Activated naive CD4-positive, alpha-beta T cell treated with anti-CD3 and anti-CD28 coated beads, Interleukin-2, amount 10 ng/mL, durations not matched to agents 7 days and 5 days (primary cell): Measurements from ENCODE around the gene IFT20.
"Not testable (repeated sequence)": the region's sequence is repeated elsewhere in the genome, so short reads cannot be mapped to it uniquely, and the experiment has no call there.

Source experiments
- CTCF ChIA-PET: fragments of 350-600 bp; sonication (Branson Sonifier 250); formaldehyde crosslinking; loops from one replicate; lab custom pipeline; 2021; ENCODE audit warnings: antibody characterized with exemption; lab: Charles Lee
- DNase-seq: peaks from one replicate; pipeline ENCODE4 v3.0.0-alpha.2; 2020
- H3K27ac Mint-ChIP-seq: one replicate; pipeline ENCODE4 v1.8.0; 2021; ENCODE audit warnings: mild to moderate bottlenecking, moderate library complexity, mixed read lengths
- H3K27me3 Mint-ChIP-seq: one replicate; pipeline ENCODE4 v1.8.0; 2021; ENCODE audit warnings: mild to moderate bottlenecking, mixed read lengths
- H3K36me3 Mint-ChIP-seq: one replicate; pipeline ENCODE4 v1.8.0; 2021; ENCODE audit warnings: mixed read lengths
- H3K4me1 Mint-ChIP-seq: one replicate; pipeline ENCODE4 v1.8.0; 2021; ENCODE audit warnings: mixed read lengths
- H3K4me3 Mint-ChIP-seq: one replicate; pipeline ENCODE4 v1.8.0; 2021; ENCODE audit warnings: mild to moderate bottlenecking, moderate library complexity, mixed read lengths
- H3K9me3 Mint-ChIP-seq: one replicate; pipeline ENCODE4 v1.8.0; 2021; ENCODE audit warnings: mixed read lengths

IFT20 gene

DNA sequence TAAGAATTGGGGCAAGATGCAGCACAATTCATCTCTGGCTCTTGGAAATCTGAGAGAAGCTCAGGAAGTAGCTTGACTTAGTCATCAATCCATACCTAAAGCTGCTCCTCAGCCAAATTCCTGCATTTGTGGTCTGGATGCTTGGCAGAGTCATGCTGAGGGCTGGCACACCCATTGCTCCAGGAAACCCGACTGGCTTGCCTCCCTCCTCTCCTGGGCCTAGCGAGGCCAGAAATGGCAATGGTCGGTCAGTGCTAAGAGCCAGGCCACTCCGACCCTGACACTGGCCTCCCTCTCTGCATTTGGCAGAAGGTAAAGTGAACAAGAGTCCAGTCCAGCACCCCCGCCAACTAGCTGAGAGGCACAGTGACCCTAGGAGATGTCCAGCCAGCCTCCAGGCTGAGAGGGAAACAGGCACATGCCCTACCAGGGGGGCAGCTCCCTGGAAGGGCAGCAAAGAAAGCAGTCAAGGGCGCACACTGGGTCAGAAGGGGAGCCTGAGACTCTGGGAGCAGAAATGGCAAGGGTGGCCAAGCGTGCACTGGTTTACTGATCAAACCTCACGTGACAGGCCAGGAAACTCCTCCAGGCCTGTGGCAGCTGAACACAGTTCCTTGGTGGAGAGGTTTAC, 12.1 kb upstream of the IFT20 start:
- CTCF ChIA-PET: no interaction called here
- H3K36me3 Mint-ChIP-seq: peaks cover 46% of the 10 kb centered on the region
- H3K4me1 Mint-ChIP-seq: peaks cover 2% of the 10 kb centered on the region
- H3K9me3 Mint-ChIP-seq: no peaks in the 10 kb centered on the region
- no peaks in the 10 kb centered on the region for H3K27me3 Mint-ChIP-seq
- no peak overlapping the region for H3K4me3 Mint-ChIP-seq
- DNase-seq: no peak
- no peak overlapping the region for H3K27ac Mint-ChIP-seq

DNA sequence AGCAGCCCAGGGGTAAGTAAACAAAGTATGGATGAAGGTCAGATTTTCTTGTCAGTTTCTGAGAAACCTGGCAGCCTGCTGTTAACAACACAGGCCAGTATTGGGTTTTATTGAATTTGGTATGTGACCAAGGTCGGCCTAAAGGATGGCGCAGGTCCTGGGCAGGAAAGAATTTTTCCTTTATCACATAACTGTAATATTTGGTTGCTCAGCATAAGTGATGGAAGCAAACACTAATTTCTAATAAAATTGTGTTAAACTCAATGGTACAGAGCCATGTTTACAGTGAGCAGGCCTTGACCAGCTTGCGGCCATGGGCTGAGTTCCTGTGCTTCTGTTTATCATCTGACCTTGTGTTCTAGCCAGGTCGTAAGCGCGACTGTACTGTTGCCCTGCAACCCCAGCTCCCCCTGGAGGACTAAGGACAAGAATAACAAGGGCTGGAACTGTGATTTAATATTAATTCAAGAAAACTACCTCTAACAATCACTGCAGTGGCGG, 11.5 kb upstream of the IFT20 start:
- Mint-ChIP-seq H3K27ac (no peak overlapping the region), H3K4me3 (no peak overlapping the region), H3K9me3 (no peaks in the 10 kb centered on the region), H3K27me3 (no peaks in the 10 kb centered on the region), H3K4me1 (peaks cover 2% of the 10 kb centered on the region), H3K36me3 (peaks cover 47% of the 10 kb centered on the region)
- CTCF ChIA-PET: interaction anchor here (0.8 kb wide), 1 partner anchor 11 kb away, joined by 3 read pairs; the partner anchor contains the start of gene TNFAIP1
- no peak for DNase-seq

GRCh38 chr17:28346199-28346580, 10.9 kb upstream of the IFT20 start:
- Mint-ChIP-seq H3K4me3 (no peak overlapping the region), H3K27me3 (no peaks in the 10 kb centered on the region), H3K4me1 (peaks cover 2% of the 10 kb centered on the region), H3K36me3 (peaks cover 43% of the 10 kb centered on the region), H3K9me3 (no peaks in the 10 kb centered on the region), H3K27ac (no peak overlapping the region)
- CTCF ChIA-PET: interaction anchor here (0.8 kb wide), 1 partner anchor 10 kb away, joined by 3 read pairs; the partner anchor contains the start of gene TNFAIP1
- no peak for DNase-seq

GRCh38 chr17:28345419-28346198, 10.3 kb upstream of the IFT20 start:
- Mint-ChIP-seq H3K36me3 (peaks cover 38% of the 10 kb centered on the region), H3K4me3 (no peak overlapping the region), H3K27ac (no peak overlapping the region), H3K27me3 (no peaks in the 10 kb centered on the region), H3K9me3 (no peaks in the 10 kb centered on the region), H3K4me1 (peaks cover 2% of the 10 kb centered on the region)
- no peak for DNase-seq
- CTCF ChIA-PET: interaction anchor here (0.8 kb wide), 1 partner anchor 10 kb away, joined by 3 read pairs; the partner anchor contains the start of gene TNFAIP1

DNA sequence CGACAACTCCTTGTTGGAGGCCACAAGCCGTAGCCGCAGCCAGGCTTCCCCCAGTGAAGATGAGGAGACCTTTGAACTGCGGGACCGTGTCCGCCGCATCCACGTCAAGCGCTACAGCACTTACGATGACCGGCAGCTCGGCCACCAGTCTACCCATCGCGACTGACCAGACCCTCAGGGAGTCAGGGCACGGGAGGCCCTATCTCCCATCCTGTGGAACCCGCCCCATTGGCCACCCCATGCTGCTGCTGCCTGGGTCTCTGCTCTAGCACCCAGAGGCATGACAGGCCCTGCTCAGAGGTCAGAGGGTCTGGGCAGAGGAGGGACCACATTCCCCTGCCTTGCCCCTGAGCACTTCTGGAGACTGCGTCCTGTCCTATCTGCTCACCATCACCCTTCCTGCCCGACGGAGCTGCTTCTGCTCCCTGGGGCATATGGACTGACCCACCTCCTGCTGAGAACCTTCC, 9.2 kb upstream of the IFT20 start:
- Mint-ChIP-seq H3K9me3 (no peaks in the 10 kb centered on the region), H3K27me3 (no peaks in the 10 kb centered on the region), H3K27ac (no peak overlapping the region), H3K4me3 (no peak overlapping the region), H3K4me1 (peaks cover 2% of the 10 kb centered on the region), H3K36me3 (peaks cover 36% of the 10 kb centered on the region)
- no peak for DNase-seq
- CTCF ChIA-PET: no interaction called here

- Mint-ChIP-seq H3K4me1 (peaks cover 4% of the 10 kb centered on the region), H3K9me3 (no peaks in the 10 kb centered on the region), H3K27me3 (no peaks in the 10 kb centered on the region), H3K27ac (no peak overlapping the region), H3K4me3 (no peak overlapping the region), H3K36me3 (peaks cover 38% of the 10 kb centered on the region)
- CTCF ChIA-PET: no interaction called here
- DNase-seq: no peak
These were observed 8.7 kb upstream of the IFT20 start for GRCh38 chr17:28344011-28344410.

DNA sequence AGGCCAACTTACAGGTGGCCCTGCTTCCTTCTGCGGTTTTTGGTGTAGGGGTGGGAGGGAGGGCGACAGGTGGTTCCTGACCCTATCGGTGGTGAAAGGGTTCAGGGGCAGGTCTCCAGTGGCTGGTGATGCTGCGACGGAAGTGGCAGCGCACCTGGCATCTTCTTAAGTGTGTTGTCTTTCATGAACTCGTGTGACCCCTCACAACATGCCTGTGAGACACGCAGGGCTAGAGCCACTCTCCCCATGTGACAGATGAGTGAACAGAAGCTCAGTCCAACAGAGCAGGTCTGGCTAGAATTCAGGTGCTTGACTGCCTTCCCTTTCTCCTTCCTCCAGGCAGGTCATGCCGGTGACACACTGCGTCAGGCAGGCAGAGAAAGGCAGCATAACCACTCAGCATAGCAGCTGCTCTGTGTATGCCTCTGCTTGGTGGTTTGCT, 8.2 kb upstream of the IFT20 start:
- CTCF ChIA-PET: no interaction called here
- H3K27ac Mint-ChIP-seq: peak overlapping the region; percentile 74
- peaks cover 7% of the 10 kb centered on the region for H3K4me1 Mint-ChIP-seq
- no peak for DNase-seq
- H3K27me3 Mint-ChIP-seq: no peaks in the 10 kb centered on the region
- peaks cover 34% of the 10 kb centered on the region for H3K36me3 Mint-ChIP-seq
- H3K4me3 Mint-ChIP-seq: no peak overlapping the region
- H3K9me3 Mint-ChIP-seq: no peaks in the 10 kb centered on the region

GRCh38 chr17:28342313-28342712, 7.0 kb upstream of the IFT20 start:
- H3K4me3 Mint-ChIP-seq: no peak overlapping the region

GRCh38 chr17:28341516-28341915, 6.2 kb upstream of the IFT20 start:
- peaks cover 26% of the 10 kb centered on the region for H3K36me3 Mint-ChIP-seq

More at GRCh38 chr17:28342313-28342712, 7.0 kb upstream of the IFT20 start:
- H3K4me1 Mint-ChIP-seq: peaks cover 18% of the 10 kb centered on the region
- H3K27ac Mint-ChIP-seq: peak overlapping the region; percentile 3
- no peaks in the 10 kb centered on the region for H3K27me3 Mint-ChIP-seq
- peaks cover 30% of the 10 kb centered on the region for H3K36me3 Mint-ChIP-seq
- no peak for DNase-seq
- CTCF ChIA-PET: no interaction called here
- H3K9me3 Mint-ChIP-seq: no peaks in the 10 kb centered on the region

DNA sequence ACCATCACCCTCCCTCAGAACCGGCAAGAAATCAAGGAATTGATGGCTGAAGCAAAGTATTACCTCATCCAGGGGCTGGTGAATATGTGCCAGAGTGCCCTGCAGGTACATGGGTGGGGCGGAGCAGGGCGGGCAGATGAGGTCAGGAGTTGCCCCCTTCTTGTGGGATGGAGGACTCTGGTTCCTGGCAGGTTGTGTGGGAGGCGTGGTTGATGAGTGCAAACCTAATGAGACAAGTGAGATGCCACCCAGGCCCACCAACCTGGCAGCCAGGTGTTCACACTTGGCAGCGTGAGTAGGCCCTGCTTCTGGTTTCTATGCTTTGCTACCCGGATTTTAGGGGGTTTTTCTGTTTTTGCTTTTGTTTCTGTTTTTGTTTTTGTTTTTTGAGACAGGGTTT, 5.1 kb upstream of the IFT20 start:
- Mint-ChIP-seq H3K4me1 (peaks cover 34% of the 10 kb centered on the region), H3K9me3 (no peaks in the 10 kb centered on the region), H3K4me3 (no peak overlapping the region), H3K36me3 (peaks cover 26% of the 10 kb centered on the region), H3K27ac (no peak overlapping the region), H3K27me3 (no peaks in the 10 kb centered on the region)
- DNase-seq: no peak
- CTCF ChIA-PET: no interaction called here

More at GRCh38 chr17:28341516-28341915, 6.2 kb upstream of the IFT20 start:
- CTCF ChIA-PET: no interaction called here
- no peak for DNase-seq
- H3K9me3 Mint-ChIP-seq: no peaks in the 10 kb centered on the region
- peak overlapping the region; percentile 55 for H3K27ac Mint-ChIP-seq
- H3K4me3 Mint-ChIP-seq: no peak overlapping the region
- no peaks in the 10 kb centered on the region for H3K27me3 Mint-ChIP-seq
- H3K4me1 Mint-ChIP-seq: peaks cover 26% of the 10 kb centered on the region

DNA sequence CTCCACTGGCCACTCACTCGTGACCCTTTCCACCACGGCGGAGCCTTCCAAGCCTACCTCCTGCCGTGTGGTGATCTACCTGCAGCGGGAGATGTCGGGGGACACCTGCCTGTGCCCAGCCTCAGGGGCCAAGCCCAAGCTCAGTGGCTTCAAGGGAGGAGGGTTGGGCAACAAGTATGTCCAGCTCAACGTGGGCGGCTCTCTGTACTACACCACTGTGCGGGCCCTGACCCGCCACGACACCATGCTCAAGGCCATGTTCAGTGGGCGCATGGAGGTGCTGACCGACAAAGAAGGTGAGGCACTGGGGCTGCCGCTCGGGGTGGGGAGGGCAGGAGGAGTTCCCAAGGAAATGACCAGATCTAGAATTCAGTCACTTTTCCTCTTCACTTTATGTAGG, 4.2 kb upstream of the IFT20 start:
- CTCF ChIA-PET: no interaction called here
- H3K36me3 Mint-ChIP-seq: peaks cover 23% of the 10 kb centered on the region
- DNase-seq: no peak
- no peaks in the 10 kb centered on the region for H3K9me3 Mint-ChIP-seq
- no peak overlapping the region for H3K4me3 Mint-ChIP-seq
- H3K27me3 Mint-ChIP-seq: no peaks in the 10 kb centered on the region
- H3K27ac Mint-ChIP-seq: no peak overlapping the region
- peaks cover 44% of the 10 kb centered on the region for H3K4me1 Mint-ChIP-seq

GRCh38 chr17:28338769-28339212, 3.5 kb upstream of the IFT20 start:
- CTCF ChIA-PET, H3K27me3 Mint-ChIP-seq, H3K9me3 Mint-ChIP-seq, H3K4me3 Mint-ChIP-seq, DNase-seq: not testable (repeated sequence)
- H3K4me1 Mint-ChIP-seq: peaks cover 50% of the 10 kb centered on the region
- H3K27ac Mint-ChIP-seq: peak overlapping the region; percentile 45
- peaks cover 19% of the 10 kb centered on the region for H3K36me3 Mint-ChIP-seq

DNA sequence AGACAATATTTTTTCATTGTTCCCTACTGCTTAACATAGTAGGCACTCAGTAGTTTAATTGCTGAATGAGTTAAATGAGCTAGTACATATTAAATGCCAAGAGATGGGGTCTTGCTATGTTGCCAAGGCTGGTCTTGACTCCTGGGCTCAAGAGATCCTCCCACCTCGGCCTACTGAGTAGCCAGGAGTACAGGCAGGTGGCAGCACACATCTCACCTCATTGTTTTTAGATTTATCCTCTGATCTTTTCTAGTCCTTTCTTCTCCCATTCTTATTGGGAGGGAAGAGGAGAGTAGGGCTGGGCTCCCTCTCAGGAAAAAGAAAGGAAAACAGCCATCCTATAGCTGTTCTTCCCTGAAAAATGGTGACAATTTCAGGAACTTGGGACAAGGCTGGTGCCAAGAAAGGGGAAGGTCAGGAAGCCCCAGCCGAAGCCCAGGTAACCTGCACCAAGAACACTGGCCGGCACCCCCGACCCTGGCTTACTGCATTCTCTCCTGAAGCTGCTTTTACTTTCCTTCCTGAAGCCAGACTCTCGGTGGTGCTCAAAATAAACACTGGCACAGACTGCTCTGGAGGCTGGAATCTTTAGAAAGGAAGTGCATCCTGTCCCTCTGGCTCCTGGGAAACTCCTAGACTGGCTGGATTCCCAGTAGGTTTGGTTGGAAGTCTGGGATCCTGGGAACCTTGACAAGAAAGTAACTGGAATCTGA, 2.9 kb upstream of the IFT20 start:
- no peaks in the 10 kb centered on the region for H3K27me3 Mint-ChIP-seq
- H3K27ac Mint-ChIP-seq: peak overlapping the region; percentile 45
- CTCF ChIA-PET: interaction anchor here (0.7 to 0.9 kb wide), 2 partner anchors 78 to 213 kb away, joined by 3 read pairs; no protein-coding TSS in a partner anchor
- H3K4me3 Mint-ChIP-seq: no peak overlapping the region
- peaks cover 51% of the 10 kb centered on the region for H3K4me1 Mint-ChIP-seq
- no peaks in the 10 kb centered on the region for H3K9me3 Mint-ChIP-seq
- no peak for DNase-seq
- peaks cover 18% of the 10 kb centered on the region for H3K36me3 Mint-ChIP-seq
